Endothelial cell of umbilical vein (primary cell): ENCODE measurements around the gene SH3RF3. TPM values are rescaled to one million over a fixed set of nuclear protein-coding genes. Genes with fewer than 3 reads are reported as not detected.

Experiments used
- BruUV-seq: library from RNA; stranded (reverse); fragments of 400-500 nt; replicated peaks from 2 replicates; lab custom pipeline; 2021; lab: Mats Ljungman, UMichigan
- CTCF ChIA-PET: fragments of 300-600, 350-600 bp; sonication (Branson Sonifier 250); formaldehyde crosslinking; loops from one replicate; lab custom pipeline; 2021; ENCODE audit warnings: antibody characterized with exemption, inconsistent platforms; lab: Charles Lee
- POLR2A ChIA-PET: fragments of 300-600, 350-600 bp; sonication (Branson Sonifier 250); formaldehyde crosslinking; loops from one replicate; lab custom pipeline; 2021; ENCODE audit warnings: antibody characterized with exemption, inconsistent platforms; lab: Charles Lee
- DNase-seq: peaks from one replicate; pipeline ENCODE4 v3.0.0-alpha.2; 2011; ENCODE audit warnings: low read depth, low spot score
- FAIRE-seq: peaks from 2 replicates; lab custom pipeline; 2011; peaks lifted over from hg19 to GRCh38; lab: Jason Lieb, UNC
- H2AFZ ChIP-seq: 2 replicates; pipeline ENCODE4 v1.6.0; 2012; ENCODE audit warnings: low read depth, low read length, control low read depth, inconsistent platforms
- H3K27ac ChIP-seq: 2 replicates; pipeline ENCODE4 v1.5.1; 2011; ENCODE audit warnings: low read depth, mild to moderate bottlenecking, control low read depth, low read length, moderate library complexity; ENCODE audit not compliant: insufficient read depth
- H3K27me3 ChIP-seq, 2 experiments: 2 replicates each; pipeline versions ENCODE4 v1.6.0 to v1.6.1; 2011; ENCODE audit warnings: low read length in 2 of 2, mixed read lengths in 1 of 2; ENCODE audit not compliant: control insufficient read depth in 2 of 2, insufficient read depth in 2 of 2
- H3K36me3 ChIP-seq, 2 experiments: 2 replicates in 1 of 2; 3 replicates in 1 of 2; pipeline ENCODE4 v1.5.1; 2011; ENCODE audit warnings: low read length in 2 of 2, mild to moderate bottlenecking in 1 of 2, moderate library complexity in 1 of 2; ENCODE audit not compliant: control insufficient read depth in 2 of 2, insufficient read depth in 2 of 2; ENCODE audit errors: extremely low read depth in 1 of 2
- H3K4me1 ChIP-seq: 3 replicates; pipeline ENCODE4 v1.5.1; 2011; ENCODE audit warnings: mild to moderate bottlenecking, low read length; ENCODE audit not compliant: control insufficient read depth, insufficient read depth; ENCODE audit errors: extremely low read depth
- H3K4me2 ChIP-seq: 2 replicates; pipeline ENCODE4 v1.6.1; 2011; ENCODE audit warnings: low read length, control low read depth, mixed read lengths; ENCODE audit not compliant: insufficient read depth
- H3K4me3 ChIP-seq, 3 experiments: fragments of 200-600 bp in 1 of 3; sonication (generic), shearing (Covaris generic) in 1 of 3; replicated peaks in 1 of 3; 2 replicates each; pipeline ENCODE4 v1.5.1; 2011 to 2016; ENCODE audit warnings: control low read depth in 3 of 3, low read length in 3 of 3, mild to moderate bottlenecking in 2 of 3, inconsistent platforms in 1 of 3, low read depth in 1 of 3, moderate library complexity in 1 of 3; ENCODE audit not compliant: insufficient read depth in 1 of 3
- H3K79me2 ChIP-seq: 2 replicates; pipeline ENCODE4 v1.6.0; 2012; ENCODE audit warnings: low read length, inconsistent platforms; ENCODE audit not compliant: control insufficient read depth, insufficient read depth
- H3K9ac ChIP-seq: replicated peaks from 2 replicates; pipeline ENCODE3; 2011; ENCODE audit warnings: low read length, control low read depth; ENCODE audit not compliant: insufficient read depth; ENCODE audit errors: extremely low read depth
- H3K9me1 ChIP-seq: replicated peaks from 3 replicates; pipeline ENCODE4 v1.6.0; 2011; ENCODE audit warnings: mild to moderate bottlenecking, low read length; ENCODE audit not compliant: control insufficient read depth, insufficient read depth; ENCODE audit errors: extremely low read depth
- H3K9me3 ChIP-seq: replicated peaks from 2 replicates; pipeline ENCODE4 v1.5.1; 2012; ENCODE audit warnings: low read length, inconsistent platforms; ENCODE audit not compliant: control insufficient read depth, insufficient read depth
- H4K20me1 ChIP-seq: replicated peaks from 2 replicates; pipeline ENCODE3; 2011; ENCODE audit warnings: mild to moderate bottlenecking, low read length; ENCODE audit not compliant: control insufficient read depth, insufficient read depth; ENCODE audit errors: extremely low read depth
- EZH2 ChIP-seq: IDR thresholded peaks from 2 replicates; pipeline ENCODE4 v1.6.1; 2012; ENCODE audit warnings: borderline replicate concordance, low read depth, mild to moderate bottlenecking, moderate library complexity, low read length, inconsistent platforms; ENCODE audit not compliant: severe bottlenecking
- FOS ChIP-seq: IDR thresholded peaks from 2 replicates; pipeline ENCODE4 v1.6.1; 2011; ENCODE audit warnings: mild to moderate bottlenecking, low read length, moderate library complexity, borderline replicate concordance; ENCODE audit not compliant: insufficient read depth
- GATA2 ChIP-seq: IDR thresholded peaks from 2 replicates; pipeline ENCODE4 v1.7.0; 2011; ENCODE audit warnings: low read depth, mild to moderate bottlenecking, moderate library complexity, mixed read lengths, low read length; ENCODE audit not compliant: insufficient read length, insufficient read depth
- JUN ChIP-seq: IDR thresholded peaks from 2 replicates; pipeline ENCODE4 v1.6.1; 2011; ENCODE audit warnings: borderline replicate concordance, low read depth; ENCODE audit not compliant: insufficient read length, insufficient read depth
- MYC ChIP-seq: IDR thresholded peaks from one replicate; pipeline ENCODE4 v1.6.1; 2011; ENCODE audit warnings: mild to moderate bottlenecking, low read depth, low read length
- POLR2A ChIP-seq: IDR thresholded peaks from 2 replicates; pipeline ENCODE4 v1.6.1; 2012; ENCODE audit warnings: low read depth, mild to moderate bottlenecking, control low read depth, low read length
- POLR2AphosphoS5 ChIP-seq: IDR thresholded peaks from 2 replicates; pipeline ENCODE4 v1.6.1; 2012; ENCODE audit warnings: low read depth, mild to moderate bottlenecking, control low read depth, low read length, moderate library complexity; ENCODE audit not compliant: insufficient read depth
- dilution Hi-C: fragments of 300-500 bp; cut with MboI; formaldehyde crosslinking; loops from one replicate; pipeline ENCODE4 v1.15.0; 2019; ENCODE audit warnings: low sequenced_read_pairs; ENCODE audit not compliant: extremely low pct_ligation_motif_present
- intact Hi-C: fragments of 100-400 bp; cut with micrococcal nuclease; formaldehyde crosslinking; loops from one replicate; pipeline ENCODE4 v1.10.0; 2022
- polyA plus RNA-seq, 4 experiments: library from polyadenylated mRNA; depleted of rRNA in 3 of 4; stranded (reverse) in 3 of 4; unstranded in 1 of 4; fragments of >200 nt; gene quantifications; 2 replicates each; pipeline versions ENCODE4 v1.2.1 to v1.2.3, GENCODE V29; 2011 to 2012; ENCODE audit warnings: missing spikeins in 1 of 4
- total RNA-seq: library from RNA; stranded (reverse); gene quantifications from 2 replicates; pipeline ENCODE4 v1.2.3, GENCODE V29; 2021
- TF ChIP-seq, protein P1 (sequence below), 2 donors: IDR thresholded peaks; 1 replicate in 1 of 2; 2 replicates in 1 of 2; pipeline ENCODE4 v1.5.1; 2011; ENCODE audit warnings: low read length in 2 of 2, mild to moderate bottlenecking in 2 of 2, moderate library complexity in 2 of 2, control low read depth in 1 of 2, inconsistent platforms in 1 of 2, low read depth in 1 of 2; ENCODE audit not compliant: insufficient read depth in 1 of 2; ENCODE audit errors: extremely low read depth in 1 of 2
- TF ChIP-seq, protein P2 (sequence below): IDR thresholded peaks from 2 replicates; pipeline ENCODE4 v1.6.1; 2011; ENCODE audit not compliant: insufficient read depth, insufficient read length

Gene SH3RF3
- total and polyA plus RNA-seq, 2 donors (not counting 3 experiments of a cell fraction or from before 2014, with no cell fraction given): 3.8 to 14.7 TPM

- no TSS peak for BruUV-seq
- H3K9me1 ChIP-seq: no peaks in the 10 kb centered on the region
- no peaks in the 10 kb centered on the region for H3K9me3 ChIP-seq
- POLR2A ChIA-PET: no interaction called here
- H3K4me3 ChIP-seq: no peak overlapping the region
- dilution Hi-C loops (no loop called here), intact Hi-C loops (no loop called here)
- no peak overlapping the region for H2AFZ ChIP-seq
- DNase-seq (no peak), FAIRE-seq (no peak)
- no peak overlapping the region for H3K4me2 ChIP-seq
- no peak overlapping the region for H3K9ac ChIP-seq
- TF ChIP-seq POLR2A: no peak
- TF ChIP-seq, protein P1, sequence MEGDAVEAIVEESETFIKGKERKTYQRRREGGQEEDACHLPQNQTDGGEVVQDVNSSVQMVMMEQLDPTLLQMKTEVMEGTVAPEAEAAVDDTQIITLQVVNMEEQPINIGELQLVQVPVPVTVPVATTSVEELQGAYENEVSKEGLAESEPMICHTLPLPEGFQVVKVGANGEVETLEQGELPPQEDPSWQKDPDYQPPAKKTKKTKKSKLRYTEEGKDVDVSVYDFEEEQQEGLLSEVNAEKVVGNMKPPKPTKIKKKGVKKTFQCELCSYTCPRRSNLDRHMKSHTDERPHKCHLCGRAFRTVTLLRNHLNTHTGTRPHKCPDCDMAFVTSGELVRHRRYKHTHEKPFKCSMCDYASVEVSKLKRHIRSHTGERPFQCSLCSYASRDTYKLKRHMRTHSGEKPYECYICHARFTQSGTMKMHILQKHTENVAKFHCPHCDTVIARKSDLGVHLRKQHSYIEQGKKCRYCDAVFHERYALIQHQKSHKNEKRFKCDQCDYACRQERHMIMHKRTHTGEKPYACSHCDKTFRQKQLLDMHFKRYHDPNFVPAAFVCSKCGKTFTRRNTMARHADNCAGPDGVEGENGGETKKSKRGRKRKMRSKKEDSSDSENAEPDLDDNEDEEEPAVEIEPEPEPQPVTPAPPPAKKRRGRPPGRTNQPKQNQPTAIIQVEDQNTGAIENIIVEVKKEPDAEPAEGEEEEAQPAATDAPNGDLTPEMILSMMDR (IDR thresholded peaks at IDR 0.05; ENCODE audit: extremely low read depth in 1 of 2, insufficient read depth in 1 of 2, low read depth in 1 of 2, low read length in 2 of 2): no peak
- no peak for TF ChIP-seq JUN
- TF ChIP-seq FOS: no peak
- no peak for TF ChIP-seq POLR2AphosphoS5
- no peak for TF ChIP-seq GATA2
- TF ChIP-seq MYC: no peak
- no peak for TF ChIP-seq EZH2
- TF ChIP-seq, protein P2, sequence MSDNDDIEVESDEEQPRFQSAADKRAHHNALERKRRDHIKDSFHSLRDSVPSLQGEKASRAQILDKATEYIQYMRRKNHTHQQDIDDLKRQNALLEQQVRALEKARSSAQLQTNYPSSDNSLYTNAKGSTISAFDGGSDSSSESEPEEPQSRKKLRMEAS: no peak
- no peaks in the 10 kb centered on the region for H4K20me1 ChIP-seq
- peaks cover 24% of the 10 kb centered on the region for H3K79me2 ChIP-seq
- H3K4me1 ChIP-seq: peaks cover 54% of the 10 kb centered on the region
- H3K36me3 ChIP-seq: no peaks in the 10 kb centered on the region
- CTCF ChIA-PET: no interaction called here
- H3K27ac ChIP-seq: no peak overlapping the region
- no peaks in the 10 kb centered on the region for H3K27me3 ChIP-seq
These were observed 197.3 kb downstream of the SH3RF3 start for GRCh38 chr2:109326306-109326705.
